Adrenal gland (tissue), 12 donors: ENCODE data around the gene HES5. TPM values are rescaled to one million over a fixed set of nuclear protein-coding genes. Genes with fewer than 3 reads are reported as not detected.
A peak's percentile ranks its signal among the peaks of the same experiment; 100 is the strongest.

Experiments
- DNase-seq, 7 donors: peaks; one replicate each; pipeline ENCODE4 v3.0.0-alpha.2; 2019 to 2020
- H3K27ac ChIP-seq, 5 donors: fragments of 200-600 bp; sonication (generic) in 4 of 5; 1 replicate in 3 of 5; 2 replicates in 2 of 5; pipeline versions ENCODE4 v1.5.1 to v1.8.0; 2016 to 2020; ENCODE audit warnings: mild to moderate bottlenecking in 1 of 5
- H3K27me3 ChIP-seq: fragments of 200-600 bp; 2 replicates; pipeline ENCODE4 v1.8.0; 2021
- H3K36me3 ChIP-seq, 2 donors: fragments of 200-600 bp; replicated peaks in 1 of 2; 1 replicate in 1 of 2; 2 replicates in 1 of 2; pipeline versions ENCODE4 v1.5.1 to v1.8.0; 2018 to 2022
- H3K4me1 ChIP-seq, 2 donors: fragments of 200-600 bp; replicated peaks in 1 of 2; 1 replicate in 1 of 2; 2 replicates in 1 of 2; pipeline versions ENCODE4 v1.5.1 to v1.8.0; 2018 to 2021
- H3K4me3 ChIP-seq, 4 donors: fragments of 200-600 bp; sonication (generic) in 3 of 4; one replicate each; pipeline ENCODE4 v1.5.1; 2016 to 2018
- H3K9me3 ChIP-seq, 3 donors: fragments of 200-600 bp; sonication (generic) in 1 of 3; replicated peaks in 1 of 3; 1 replicate in 2 of 3; 2 replicates in 1 of 3; pipeline versions ENCODE4 v1.5.1 to v1.8.0; 2016 to 2021
- CTCF ChIP-seq, 6 experiments: fragments of 450-650 bp in 4 of 6; fragments of 200-600 bp in 2 of 6; sonication (generic) in 1 of 6; IDR thresholded peaks; 1 replicate in 5 of 6; 2 replicates in 1 of 6; pipeline versions ENCODE4 v1.5.1 to v1.8.0; 2016 to 2021; ENCODE audit warnings: antibody characterized with exemption in 6 of 6, mild to moderate bottlenecking in 2 of 6, moderate library complexity in 1 of 6
- POLR2A ChIP-seq, 2 donors: fragments of 450-650 bp; IDR thresholded peaks; one replicate each; pipeline ENCODE4 v1.6.1; 2017; ENCODE audit warnings: antibody characterized with exemption in 2 of 2, mild to moderate bottlenecking in 2 of 2, moderate library complexity in 1 of 2
- WGBS, 4 donors: extraction: QIAGEN DNeasy Blood & Tissue Kit in 2 of 4; methylation state at CpG; one replicate each; pipeline versions ENCODE4 v1.1.5 to v1.1.7; 2013 to 2017; 5-methylcytosine and 5-hydroxymethylcytosine counted together
- intact Hi-C, 2 donors: fragments of 100-400 bp; cut with DNase I; formaldehyde crosslinking; loops; one replicate each; pipeline versions ENCODE4 v1.14.1 to v1.15.0; 2022 to 2023
- polyA plus RNA-seq, 3 donors: library from polyadenylated mRNA; stranded (reverse); fragments of 200-250 nt in 2 of 3; fragments of 350-450 nt in 1 of 3; fragmentation: Illumina TruSeq in 1 of 3; extraction: RNeasy Lipid Tissue Mini Kit (QIAGEN cat#74804) in 1 of 3; gene quantifications; one replicate each; pipeline ENCODE4 v1.2.3, GENCODE V29; 2013 to 2014
- total RNA-seq, 9 donors: library from RNA; depleted of rRNA in 4 of 9; stranded (reverse); fragments of >200 nt in 4 of 9; fragments of 120-200 nt in 1 of 9; fragmentation: NEBNext Ultra II Directional in 1 of 9; extraction: Animal tissue kit (Norgen Biotek cat#: 25700) in 1 of 9; gene quantifications; one replicate each; pipeline versions ENCODE4 v1.1.0 to v1.2.4, GENCODE V29; 2013 to 2023
- donor health status: healthy with polysubstance abuse.
- donor health status: Bipolar disorder and iron deficiency.
- donor health status: DM: yes; HTN: yes; CAD: no.
- donor health status: DM: no; HTN: no; CAD: no.
- donor health status: DM: no; HTN: no; CAD: no.
- donor health status: DM: yes; HTN: yes; CAD: no.

Gene HES5
- total and polyA plus RNA-seq, 12 donors, result 0.28 TPM; not detected in 11

GRCh38 chr1:2495026-2495425, 35.0 kb downstream of the HES5 start:
- no peak for DNase-seq
- Histone ChIP-seq H3K4me3 (no peak overlapping the region), H3K36me3 (no peaks in the 10 kb centered on the region), H3K27ac (no peak overlapping the region), H3K9me3 (no peaks in the 10 kb centered on the region), H3K4me1 (peaks cover 0 to 12% of the 10 kb centered on the region in 2 donors), H3K27me3 (peaks cover 5% of the 10 kb centered on the region)
- intact Hi-C loops, result no loop called here
- TF ChIP-seq POLR2A (IDR thresholded peaks at IDR 0.05) (no peak), CTCF (IDR thresholded peaks at IDR 0.05) (no peak)
- 83 to 94% (median 93%) methylated on average over 10 to 12 of the region's 12 CpGs for WGBS, 4 donors

- Histone ChIP-seq H3K9me3 (no peaks in the 10 kb centered on the region), H3K36me3 (no peaks in the 10 kb centered on the region), H3K27me3 (no peaks in the 10 kb centered on the region), H3K27ac (peak overlapping the region in 1 of 5 donors; percentile 52), H3K4me1 (peaks cover 0 to 12% of the 10 kb centered on the region in 2 donors), H3K4me3 (no peak overlapping the region)
- intact Hi-C loops, result no loop called here
- 50 to 68% (median 56%) methylated on average over 18 to 19 of the region's 19 CpGs for WGBS, 4 donors
- TF ChIP-seq POLR2A (IDR thresholded peaks at IDR 0.05) (no peak), CTCF (IDR thresholded peaks at IDR 0.05) (no peak)
- DNase-seq, result peak in 6 of 7 donors; percentile 48 to 90 (median 77)
Measured at GRCh38 chr1:2494323-2494693, 35.8 kb downstream of the HES5 start.

- TF ChIP-seq CTCF (IDR thresholded peaks at IDR 0.05), result no peak
- TF ChIP-seq POLR2A (IDR thresholded peaks at IDR 0.05), result no peak
- Histone ChIP-seq H3K27me3 (no peaks in the 10 kb centered on the region), H3K4me1 (peaks cover 0 to 12% of the 10 kb centered on the region in 2 donors), H3K27ac (no peak overlapping the region), H3K4me3 (no peak overlapping the region), H3K36me3 (no peaks in the 10 kb centered on the region), H3K9me3 (no peaks in the 10 kb centered on the region)
- 71 to 84% (median 77%) methylated on average over 10 to 24 of the region's 24 CpGs for WGBS, 4 donors
- no peak for DNase-seq
- intact Hi-C loops, result no loop called here
Measured at GRCh38 chr1:2493691-2494322, 36.3 kb downstream of the HES5 start.

- Histone ChIP-seq H3K36me3 (no peaks in the 10 kb centered on the region), H3K9me3 (no peaks in the 10 kb centered on the region), H3K27ac (no peak overlapping the region), H3K27me3 (no peaks in the 10 kb centered on the region), H3K4me1 (peaks cover 0 to 12% of the 10 kb centered on the region in 2 donors), H3K4me3 (no peak overlapping the region)
- intact Hi-C loops, result no loop called here
- TF ChIP-seq CTCF (IDR thresholded peaks at IDR 0.05) (no peak), POLR2A (IDR thresholded peaks at IDR 0.05) (no peak)
- DNase-seq, result no peak
- 50 to 66% (median 60%) methylated on average over 11 to 19 of the region's 19 CpGs for WGBS, 4 donors
Measured at GRCh38 chr1:2493218-2493617, 36.8 kb downstream of the HES5 start.
